K562 (cell line): ENCODE data around the gene ITPR1. TPM values are rescaled to one million over a fixed set of nuclear protein-coding genes. Genes with fewer than 3 reads are reported as not detected.

Experiments
- ESRRA ChIP-seq: fragments of 450-650 bp; IDR thresholded peaks from 2 replicates; pipeline ENCODE4 v1.6.1; 2014; ENCODE audit warnings: low read depth, mild to moderate bottlenecking, moderate library complexity, borderline replicate concordance
- GATAD2A ChIP-seq: fragments of 450-650 bp; IDR thresholded peaks from 2 replicates; pipeline ENCODE4 v1.6.1; 2017
- HDAC6 ChIP-seq: IDR thresholded peaks from 2 replicates; pipeline ENCODE4 v1.6.1; 2012; ENCODE audit warnings: low read depth, mild to moderate bottlenecking, control low read depth, inconsistent platforms, low read length, moderate library complexity
- MTA2 ChIP-seq: fragments of 450-650 bp; IDR thresholded peaks from 2 replicates; pipeline ENCODE4 v1.6.1; 2016; ENCODE audit warnings: low read depth
- MXI1 ChIP-seq: IDR thresholded peaks from 2 replicates; pipeline ENCODE4 v1.6.1; 2011; ENCODE audit warnings: low read depth, mild to moderate bottlenecking, improper control_type of control experiment, low read length
- MYNN ChIP-seq, 2 experiments: sonication (generic); formaldehyde crosslinking in 1 of 2; IDR thresholded peaks; 2 replicates each; pipeline versions ENCODE4 v1.5.0 to v1.6.1; 2016 to 2020; ENCODE audit warnings: antibody characterized with exemption in 1 of 2, missing genetic modification reagents in 1 of 2
- SNIP1 ChIP-seq: fragments of 450-650 bp; IDR thresholded peaks from 2 replicates; pipeline ENCODE4 v1.7.1; 2017; ENCODE audit warnings: low read depth, mild to moderate bottlenecking
- SNRNP70 ChIP-seq: fragments of 200-400 bp; formaldehyde crosslinking; optimal IDR thresholded peaks from 2 replicates; pipeline ENCODE3; 2017; ENCODE audit warnings: low read depth, low read length
- ZBTB40 ChIP-seq, 2 experiments: fragments of 450-650 bp in 1 of 2; sonication (generic) in 1 of 2; formaldehyde crosslinking in 1 of 2; IDR thresholded peaks; 2 replicates each; pipeline versions ENCODE4 v1.7.1 to v1.9.0; 2016 to 2022; ENCODE audit warnings: inconsistent platforms in 1 of 2, mild to moderate bottlenecking in 1 of 2, missing genetic modification reagents in 1 of 2
- ZNF830 ChIP-seq: fragments of 250-450 bp; sonication (Bioruptor Pico); IDR thresholded peaks from 2 replicates; pipeline ENCODE4 v1.5.0; 2021; ENCODE audit warnings: mild to moderate bottlenecking
- polyA plus RNA-seq, 8 experiments: library from polyadenylated mRNA; depleted of rRNA in 4 of 8; stranded (reverse) in 5 of 8; unstranded in 3 of 8; fragments of >200 nt; fragmentation: Nextera tagmentation in 2 of 8; fragmentation: Illumina TruSeq in 1 of 8; extraction: Ambion mirVana in 2 of 8; extraction: Trizol in 1 of 8; gene quantifications; 2 replicates each; pipeline versions ENCODE4 v1.2.1 to v1.2.3, GENCODE V29; 2011 to 2014; ENCODE audit warnings: inconsistent platforms in 1 of 8, missing spikeins in 1 of 8
- total RNA-seq, 7 experiments: library from RNA; depleted of rRNA in 6 of 7; stranded (reverse); fragments of >200 nt in 6 of 7; fragmentation: Illumina TruSeq in 2 of 7; extraction: Trizol in 2 of 7; gene quantifications; 2 replicates each; pipeline versions ENCODE4 v1.2.1 to v1.2.3, GENCODE V29; 2011 to 2021; ENCODE audit warnings: low replicate concordance in 1 of 7

Gene ITPR1
- total and polyA plus RNA-seq, 9 of the 15 experiments (the other 6 are each of a cell fraction or from before 2014, with no cell fraction given), result 22.4 to 40.0 (median 27.4) TPM

- TF ChIP-seq ZBTB40 (IDR thresholded peaks at IDR 0.05) (no peak), ZBTB40 (CRISPR knock-in tag; IDR thresholded peaks at IDR 0.05) (no peak), MYNN (IDR thresholded peaks at IDR 0.05) (peak; percentile 85; the same call in 1 of the 2 replicates), MYNN (CRISPR knock-in tag; IDR thresholded peaks at IDR 0.05) (no peak), MXI1 (no peak), MTA2 (peak; percentile 73), SNIP1 (no peak), GATAD2A (0 out of 2 replicates have a peak, but pooled peaks have one; percentile 44), ZNF830 (no peak), SNRNP70 (no peak), HDAC6 (no peak), ESRRA (peak; percentile 94)
Observed at GRCh38 chr3:4531478-4532025, 38.4 kb downstream of the ITPR1 start (continued).
